GM19324 (cell line): ENCODE measurements around the gene AGMAT.
"Not testable (repeated sequence)": the region's sequence is repeated elsewhere in the genome, so short reads cannot be mapped to it uniquely, and the experiment has no call there.

Experiments used
- ATAC-seq: cut with Tn5 transposase; IDR thresholded peaks from one replicate; pipeline ENCODE4 v1.9.1; 2021; ENCODE audit warnings: mild to moderate bottlenecking, moderate library complexity; ENCODE audit not compliant: unreplicated experiment, low FRiP score

AGMAT gene

GRCh38 chr1:15616373-15617172 is 31.7 kb upstream of the AGMAT start:
- peak; percentile 10 for ATAC-seq

GRCh38 chr1:15610167-15610566 is 25.3 kb upstream of the AGMAT start:
- no peak for ATAC-seq

DNA sequence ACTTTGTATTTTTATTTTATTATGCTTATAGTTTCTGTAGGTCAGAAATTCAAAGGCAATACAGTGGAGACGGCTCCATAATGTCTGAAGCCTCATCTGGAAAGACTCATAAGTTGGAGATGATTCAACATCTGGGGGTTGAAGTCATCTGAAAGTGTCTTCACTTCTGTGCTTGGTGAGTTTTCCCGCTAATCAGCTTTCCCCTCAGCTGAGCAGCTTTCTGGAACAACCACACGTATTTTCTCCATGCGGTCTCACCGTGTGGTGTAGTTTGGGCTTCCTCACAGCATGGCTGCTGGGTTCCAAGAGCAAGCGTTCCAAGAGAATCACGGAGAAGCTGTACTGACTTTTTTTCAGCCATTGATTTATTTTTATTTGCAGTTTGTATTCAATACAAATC is 24.8 kb upstream of the AGMAT start:
- ATAC-seq = no peak

GRCh38 chr1:15605398-15606383 is 20.8 kb upstream of the AGMAT start:
- no peak for ATAC-seq

DNA sequence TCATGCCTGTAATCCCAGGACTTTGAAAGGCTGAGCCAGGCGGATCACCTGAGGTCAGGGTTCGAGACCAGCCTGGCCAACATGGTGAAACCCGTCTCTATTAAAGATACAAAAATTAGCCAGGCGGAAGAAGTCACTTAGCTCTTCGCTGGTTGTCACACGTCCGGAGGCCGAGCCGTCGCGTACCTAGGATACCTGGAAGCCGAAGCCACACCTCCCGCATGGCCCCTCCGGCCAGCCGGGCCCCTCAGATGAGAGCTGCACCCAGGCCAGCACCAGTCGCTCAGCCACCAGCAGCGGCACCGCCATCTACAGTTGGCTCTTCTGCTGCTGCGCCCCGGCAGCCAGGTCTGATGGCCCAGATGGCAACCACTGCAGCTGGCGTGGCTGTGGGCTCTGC is 19.5 kb upstream of the AGMAT start:
- ATAC-seq = not testable (repeated sequence)

DNA sequence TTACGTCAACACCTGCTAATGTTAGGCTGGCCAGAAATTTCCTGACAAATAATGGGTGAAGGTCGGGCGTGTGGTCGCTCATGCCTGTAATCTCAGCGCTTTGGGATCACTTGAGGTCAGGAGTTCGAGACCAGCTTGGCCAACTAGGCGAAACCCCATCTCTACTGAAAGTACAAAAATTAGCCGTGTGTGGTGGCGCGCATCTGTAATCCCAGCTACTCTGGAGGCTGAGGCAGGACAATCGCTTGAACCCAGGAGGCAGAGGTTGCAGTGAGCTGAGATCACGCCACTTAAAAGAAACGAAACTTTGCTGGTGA is 19.1 kb upstream of the AGMAT start:
- not testable (repeated sequence) for ATAC-seq

- peak; percentile 89 for ATAC-seq
Measured at GRCh38 chr1:15603050-15603965, 18.5 kb upstream of the AGMAT start.

- no peak for ATAC-seq
Measured at GRCh38 chr1:15598436-15598835, 13.6 kb upstream of the AGMAT start.

- no peak for ATAC-seq
Measured at GRCh38 chr1:15595809-15596617, 11.2 kb upstream of the AGMAT start.

GRCh38 chr1:15592285-15592684 is 7.4 kb upstream of the AGMAT start:
- no peak for ATAC-seq

DNA sequence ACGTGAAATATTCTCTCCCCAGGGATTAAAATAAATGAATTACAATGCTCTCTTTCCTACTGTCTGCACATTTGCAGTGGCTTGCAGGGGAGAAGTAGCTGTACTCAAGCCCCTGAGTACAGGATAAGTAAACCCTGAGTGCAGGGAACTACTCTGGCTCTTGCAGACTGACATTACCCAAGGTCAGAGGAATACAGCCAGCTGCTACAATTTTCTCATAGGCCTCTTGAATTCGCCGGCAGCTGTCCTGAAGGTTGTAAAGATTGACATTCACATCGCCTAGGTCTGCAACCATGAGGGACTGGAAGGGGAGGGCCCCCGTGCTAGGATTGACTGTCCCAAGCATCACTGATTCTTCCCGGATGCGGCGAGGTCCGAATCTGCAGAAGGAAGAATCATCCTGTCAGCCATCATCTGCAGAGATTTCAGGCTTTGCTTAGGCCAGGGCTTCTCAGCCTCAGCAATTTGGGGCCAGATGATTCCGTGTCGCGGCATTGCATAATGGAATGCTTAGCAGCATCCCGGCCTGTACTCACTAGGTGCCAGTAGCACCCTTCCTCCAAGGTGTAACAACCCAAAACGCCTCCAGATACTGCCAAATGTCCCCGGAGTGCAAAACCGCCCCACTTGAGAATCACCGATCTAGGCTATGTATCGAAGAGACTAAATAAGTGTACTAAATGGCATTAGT is 1.7 kb downstream of the AGMAT start:
- ATAC-seq = no peak

- peak; percentile 36 for ATAC-seq
Measured at GRCh38 chr1:15579683-15580047, 5.2 kb downstream of the AGMAT start.

DNA sequence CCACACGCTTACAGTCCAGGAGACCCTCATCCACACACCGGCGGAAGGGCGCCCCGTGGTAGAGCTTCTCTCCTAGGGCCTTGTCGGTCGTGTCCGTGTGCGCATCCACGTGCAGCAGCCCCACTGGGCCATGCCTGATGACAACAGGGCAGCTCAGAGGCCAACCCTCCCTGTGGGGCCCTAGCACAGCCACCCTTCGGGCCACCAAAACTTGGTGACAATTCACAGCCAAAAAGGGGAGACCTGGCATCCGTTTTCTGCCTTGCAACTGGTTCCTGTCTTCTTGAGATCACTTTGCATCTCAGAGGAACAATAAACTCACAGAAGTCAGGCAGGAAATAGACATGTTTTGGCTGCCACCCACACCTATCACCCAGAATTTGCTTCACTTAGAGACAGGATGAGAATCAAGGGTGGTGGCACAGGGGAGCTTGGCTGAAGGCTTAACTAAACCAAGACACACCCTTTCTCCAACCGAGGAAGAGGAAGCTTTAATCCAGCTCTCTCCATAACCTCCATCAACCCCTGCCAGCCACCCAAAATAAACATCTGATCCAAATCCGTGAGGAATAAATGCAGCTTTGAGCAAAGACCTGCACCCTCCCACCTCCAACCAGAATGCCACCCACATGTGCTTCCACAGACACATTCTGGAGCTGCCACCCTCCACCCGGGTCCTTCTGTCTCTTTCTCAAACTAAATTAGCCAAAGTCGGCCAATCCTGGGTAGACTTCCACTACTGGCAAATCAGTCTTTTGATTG is 5.7 kb downstream of the AGMAT start:
- peak; percentile 57 for ATAC-seq

GRCh38 chr1:15577691-15578090 is 7.2 kb downstream of the AGMAT start:
- no peak for ATAC-seq

DNA sequence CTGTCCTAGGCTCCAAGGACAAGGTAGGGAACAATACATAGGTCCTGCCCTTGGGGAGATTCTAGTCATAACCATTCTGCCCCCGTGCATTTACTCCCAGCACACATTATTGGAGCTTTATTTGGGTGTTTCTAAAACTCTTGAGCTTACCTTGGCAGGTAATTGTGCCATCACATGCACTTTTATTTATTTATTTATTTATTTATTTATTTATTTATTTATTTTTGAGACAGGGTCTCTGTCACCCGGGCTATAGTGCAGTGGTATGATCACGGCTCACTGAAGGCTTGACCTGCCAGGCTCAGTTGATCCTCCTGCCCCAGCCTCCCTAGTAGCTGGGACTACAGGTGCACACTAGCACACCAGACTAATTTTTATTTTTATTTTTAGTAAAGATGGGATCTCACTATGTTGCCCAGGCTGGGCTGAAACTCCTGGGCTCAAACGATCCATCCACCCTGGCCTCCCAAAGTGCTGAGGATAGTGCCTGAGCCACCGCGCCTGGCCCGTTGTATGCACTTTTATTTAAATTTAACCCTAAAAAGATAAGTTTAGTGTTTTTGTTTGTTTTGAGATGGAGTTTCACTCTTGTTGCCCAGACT is 9.2 kb downstream of the AGMAT start:
- no peak for ATAC-seq

- ATAC-seq = no peak
Measured at GRCh38 chr1:15574741-15575140, 10.1 kb downstream of the AGMAT start.

- no peak for ATAC-seq
Measured at GRCh38 chr1:15573477-15573876, 11.4 kb downstream of the AGMAT start.

DNA sequence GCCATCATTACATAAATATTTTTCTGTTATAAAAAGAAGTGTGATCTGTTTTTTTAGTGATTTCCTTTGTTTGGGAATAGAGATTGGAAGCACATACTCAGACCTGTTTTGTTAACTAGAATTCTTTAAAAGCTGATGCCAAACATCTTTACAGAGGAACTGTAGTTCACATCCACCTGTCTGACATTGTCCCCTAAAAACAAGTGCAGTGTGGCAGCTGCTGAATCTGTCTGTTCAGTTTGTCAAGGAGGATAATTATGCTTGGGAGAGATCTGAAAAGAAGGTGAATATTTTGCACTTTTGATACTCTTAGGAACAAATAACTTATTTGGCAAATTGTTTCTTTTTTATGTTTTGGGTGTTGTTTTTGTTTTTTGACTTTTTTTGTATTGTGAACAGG is 13.6 kb downstream of the AGMAT start:
- no peak for ATAC-seq
